Activated CD4-positive, alpha-beta memory T cell treated with anti-CD3 and anti-CD28 coated beads for 36 hours (primary cell): Measurements from ENCODE around the gene PPM1H. TPM values are rescaled to one million over a fixed set of nuclear protein-coding genes. Genes with fewer than 3 reads are reported as not detected.

Experiments used
- CTCF ChIA-PET: fragments of 350-600 bp; sonication (Branson Sonifier 250); formaldehyde crosslinking; loops from one replicate; lab custom pipeline; 2021; ENCODE audit warnings: antibody characterized with exemption, inconsistent platforms; lab: Charles Lee
- POLR2A ChIA-PET: fragments of 350-600 bp; sonication (Branson Sonifier 250); formaldehyde crosslinking; loops from one replicate; lab custom pipeline; 2021; ENCODE audit warnings: antibody characterized with exemption; lab: Charles Lee
- DNase-seq: peaks from one replicate; pipeline ENCODE4 v3.0.0-alpha.2; 2020
- H3K27ac Mint-ChIP-seq: one replicate; pipeline ENCODE4 v1.8.0; 2021; ENCODE audit warnings: mixed read lengths
- H3K27me3 Mint-ChIP-seq: one replicate; pipeline ENCODE4 v1.8.0; 2021; ENCODE audit warnings: mixed read lengths
- H3K36me3 Mint-ChIP-seq: one replicate; pipeline ENCODE4 v1.8.0; 2021; ENCODE audit warnings: mixed read lengths
- H3K4me1 Mint-ChIP-seq: one replicate; pipeline ENCODE4 v1.8.0; 2021; ENCODE audit warnings: low read depth, mixed read lengths
- H3K4me3 Mint-ChIP-seq: one replicate; pipeline ENCODE4 v1.8.0; 2021; ENCODE audit warnings: mild to moderate bottlenecking, mixed read lengths
- H3K9me3 Mint-ChIP-seq: one replicate; pipeline ENCODE4 v1.8.0; 2021; ENCODE audit warnings: mixed read lengths
- intact Hi-C: fragments of 100-400 bp; cut with micrococcal nuclease; formaldehyde crosslinking; loops from one replicate; pipeline ENCODE4 v1.15.1; 2023
- total RNA-seq, 2 experiments: library from RNA; stranded (reverse); gene quantifications; one replicate each; pipeline ENCODE4 v1.2.3, GENCODE V29; 2021

The PPM1H gene
- total RNA-seq, 2 experiments from 2014 or later, result not detected

DNA sequence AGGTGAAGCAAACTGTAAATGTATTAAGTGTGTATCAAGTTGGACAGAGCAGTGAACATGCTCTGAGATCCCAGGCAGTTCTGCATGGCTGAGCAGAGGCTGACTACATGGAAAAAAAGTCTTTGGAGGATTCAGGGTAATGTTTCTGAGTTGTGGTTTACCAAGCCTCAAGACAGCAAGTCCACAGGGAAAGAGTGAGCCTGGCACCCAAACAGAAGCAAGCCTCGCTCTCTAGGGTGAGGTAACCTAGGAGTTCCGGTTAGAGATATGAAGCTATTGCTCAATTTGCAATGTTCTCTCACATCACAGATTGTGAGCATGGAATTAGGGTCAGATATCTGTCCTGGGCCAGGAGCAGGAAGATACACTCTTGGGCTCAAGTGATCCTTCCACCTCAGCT is 309.7 kb downstream of the PPM1H start:
- Mint-ChIP-seq H3K36me3 (no peaks in the 10 kb centered on the region), H3K9me3 (no peaks in the 10 kb centered on the region), H3K4me3 (no peak overlapping the region), H3K27ac (no peak overlapping the region), H3K27me3 (peaks cover 29% of the 10 kb centered on the region), H3K4me1 (no peaks in the 10 kb centered on the region)
- CTCF ChIA-PET, result no interaction called here
- no peak for DNase-seq
- intact Hi-C loops, result no loop called here
- POLR2A ChIA-PET, result no interaction called here

DNA sequence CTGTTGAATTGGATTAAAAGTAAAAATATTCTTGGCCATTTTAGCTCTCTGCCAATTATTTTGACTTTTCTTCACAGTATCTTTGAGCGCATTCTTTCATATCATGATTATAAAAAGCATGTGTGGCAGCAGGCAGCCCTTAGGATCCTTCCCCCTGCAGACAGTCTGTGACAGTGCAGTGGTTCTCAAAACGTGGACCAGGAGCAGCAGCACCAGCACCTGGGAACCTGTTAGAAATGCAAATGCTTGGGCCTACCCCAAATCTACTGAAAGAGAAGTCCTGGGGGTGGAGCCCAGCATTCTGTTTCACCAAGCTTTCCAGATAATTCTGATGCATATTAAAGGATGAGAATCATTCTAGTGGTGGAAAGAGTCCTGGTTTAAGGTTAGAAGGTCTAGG is 312.8 kb downstream of the PPM1H start:
- Mint-ChIP-seq H3K9me3 (no peaks in the 10 kb centered on the region), H3K4me3 (no peak overlapping the region), H3K4me1 (peaks cover 8% of the 10 kb centered on the region), H3K27ac (no peak overlapping the region), H3K36me3 (no peaks in the 10 kb centered on the region), H3K27me3 (peaks cover 5% of the 10 kb centered on the region)
- ChIA-PET POLR2A (no interaction called here), CTCF (interaction anchor here (0.5 kb wide), 1 partner anchor 184 kb away, joined by 3 read pairs; no protein-coding TSS in a partner anchor)
- no peak for DNase-seq
- intact Hi-C loops, result no loop called here

DNA sequence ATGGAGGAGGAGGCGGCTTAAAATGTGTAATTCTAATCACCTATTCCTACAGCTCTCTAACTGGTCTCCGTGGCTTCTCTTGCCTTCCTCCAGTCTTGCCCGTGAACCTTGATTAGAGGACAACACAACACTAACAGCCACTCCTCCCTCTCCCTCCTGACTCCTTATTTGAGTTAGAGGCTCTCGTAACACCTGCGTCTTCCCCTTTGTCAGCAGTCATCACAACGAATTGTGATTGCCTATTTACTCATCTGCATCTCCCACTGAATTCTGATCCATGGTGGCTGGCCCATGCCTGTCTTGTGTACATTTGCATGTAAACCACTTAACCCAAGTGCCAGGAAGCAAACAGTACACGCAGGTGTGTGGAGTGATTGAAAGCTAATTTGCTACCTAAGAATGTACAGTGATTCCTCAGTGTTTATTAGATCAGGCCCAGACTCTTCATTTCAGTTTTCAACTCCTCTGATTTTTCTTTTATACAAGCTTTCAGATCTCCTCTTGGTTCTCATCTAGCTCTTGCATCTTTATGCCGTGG is 313.8 kb downstream of the PPM1H start:
- intact Hi-C loops, result no loop called here
- DNase-seq, result no peak
- peaks cover 8% of the 10 kb centered on the region for H3K4me1 Mint-ChIP-seq
- H3K27ac Mint-ChIP-seq, result no peak overlapping the region
- POLR2A ChIA-PET, result no interaction called here
- CTCF ChIA-PET, result no interaction called here
- H3K4me3 Mint-ChIP-seq, result no peak overlapping the region
- H3K9me3 Mint-ChIP-seq, result no peaks in the 10 kb centered on the region
- H3K36me3 Mint-ChIP-seq, result peaks cover 1% of the 10 kb centered on the region
- peaks cover 4% of the 10 kb centered on the region for H3K27me3 Mint-ChIP-seq

DNA sequence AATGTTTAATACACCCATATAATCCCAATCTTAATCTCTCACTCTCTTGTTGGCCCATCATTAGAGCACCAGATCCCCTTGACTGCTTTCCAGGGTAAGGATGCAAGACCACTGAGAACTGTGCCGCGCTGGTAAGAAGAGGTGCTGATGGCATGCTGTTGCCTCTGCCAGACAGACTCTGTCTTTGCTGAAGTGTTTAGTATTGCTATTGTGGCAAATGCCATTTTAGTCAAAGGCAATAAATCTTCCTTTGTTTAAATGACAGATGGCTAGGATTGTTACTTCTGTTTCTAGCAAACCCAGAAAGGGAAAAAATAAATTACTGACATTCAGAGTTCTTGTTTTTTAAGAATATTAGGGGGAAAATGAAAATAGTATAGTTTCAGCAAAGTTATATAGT is 316.0 kb downstream of the PPM1H start:
- ChIA-PET POLR2A (no interaction called here), CTCF (interaction anchor here (1.0 to 1.1 kb wide), 2 partner anchors 13 to 181 kb away, joined by 3 read pairs; no protein-coding TSS in a partner anchor)
- Mint-ChIP-seq H3K4me1 (peaks cover 8% of the 10 kb centered on the region), H3K27me3 (no peaks in the 10 kb centered on the region), H3K36me3 (peaks cover 1% of the 10 kb centered on the region), H3K27ac (no peak overlapping the region), H3K9me3 (no peaks in the 10 kb centered on the region), H3K4me3 (no peak overlapping the region)
- DNase-seq, result no peak
- intact Hi-C loops, result no loop called here

DNA sequence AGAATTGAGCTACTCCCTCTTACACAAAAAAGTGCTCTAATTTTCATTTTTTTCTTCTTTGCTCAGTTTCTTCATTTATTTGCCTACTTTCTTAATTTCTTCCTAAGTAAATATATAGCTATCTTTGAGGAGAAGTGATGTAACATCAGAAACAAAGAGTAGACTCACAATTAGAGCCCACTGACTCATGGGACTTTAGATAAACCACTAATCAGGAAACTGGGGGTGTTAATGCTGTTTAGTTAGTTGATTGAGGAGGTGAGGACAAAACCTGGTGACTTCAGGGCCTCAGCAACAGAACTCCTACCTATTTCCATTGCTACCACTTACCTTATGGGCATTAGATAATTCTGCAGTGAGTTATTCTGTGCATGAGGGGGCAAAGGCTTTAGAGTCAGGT is 316.6 kb downstream of the PPM1H start:
- intact Hi-C loops, result no loop called here
- Mint-ChIP-seq H3K9me3 (no peaks in the 10 kb centered on the region), H3K27ac (no peak overlapping the region), H3K27me3 (no peaks in the 10 kb centered on the region), H3K36me3 (peaks cover 1% of the 10 kb centered on the region), H3K4me3 (no peak overlapping the region), H3K4me1 (peaks cover 8% of the 10 kb centered on the region)
- ChIA-PET CTCF (interaction anchor here (1.0 to 1.1 kb wide), 2 partner anchors 13 to 180 kb away, joined by 3 read pairs; no protein-coding TSS in a partner anchor), POLR2A (no interaction called here)
- no peak for DNase-seq

DNA sequence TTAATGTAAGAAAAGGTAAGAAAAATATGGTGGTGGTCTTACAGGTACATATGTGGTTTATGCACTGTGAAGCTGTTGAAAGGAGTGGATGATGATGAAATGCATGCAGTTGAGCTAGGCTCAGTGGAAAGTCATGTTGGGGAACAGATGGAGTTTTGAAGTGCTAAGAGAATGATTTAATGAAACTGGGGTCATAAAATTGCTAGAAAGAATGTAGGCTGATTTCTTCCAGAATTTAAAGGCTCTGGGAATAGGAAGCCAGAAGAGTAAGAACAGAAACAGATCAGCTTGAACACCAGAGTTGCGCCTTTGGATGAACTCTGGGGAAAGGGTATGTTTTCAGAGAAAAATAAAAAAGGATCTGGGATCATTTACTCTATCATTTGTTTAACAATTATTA is 321.9 kb downstream of the PPM1H start:
- ChIA-PET POLR2A (no interaction called here), CTCF (interaction anchor here (0.6 to 2.0 kb wide), 2 partner anchors 16 to 184 kb away, joined by 4 to 5 read pairs; no protein-coding TSS in a partner anchor)
- intact Hi-C loops, result no loop called here

DNA sequence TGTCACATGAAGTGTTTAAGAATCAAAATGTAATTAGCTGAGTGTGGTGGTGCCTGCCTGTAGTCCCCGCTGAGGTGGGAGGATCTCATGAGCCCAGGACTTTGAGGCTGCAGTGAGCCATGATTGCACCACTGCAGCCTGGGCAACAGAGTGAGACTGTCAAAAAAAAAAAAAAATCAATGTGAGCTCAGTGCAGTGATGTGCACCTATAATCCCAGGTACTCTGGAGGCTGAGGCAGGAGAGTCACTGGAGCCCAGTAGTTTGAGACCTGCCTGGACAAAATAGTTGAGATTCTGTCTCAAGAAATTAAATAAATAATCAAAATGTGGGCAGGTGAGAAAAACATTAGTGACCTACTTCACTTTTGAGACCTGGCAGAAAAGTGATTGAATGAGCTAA is 328.3 kb downstream of the PPM1H start:
- Mint-ChIP-seq H3K9me3 (no peaks in the 10 kb centered on the region), H3K36me3 (peaks cover 7% of the 10 kb centered on the region), H3K4me1 (peaks cover 31% of the 10 kb centered on the region), H3K27ac (no peak overlapping the region), H3K4me3 (no peak overlapping the region), H3K27me3 (no peaks in the 10 kb centered on the region)
- ChIA-PET CTCF (interaction anchor here (0.8 to 2.3 kb wide), 7 partner anchors 12 to 188 kb away, joined by 3 to 17 read pairs (median 3); no protein-coding TSS in a partner anchor), POLR2A (interaction anchor here (1.6 to 2.3 kb wide), 2 partner anchors 9 to 34 kb away, joined by 7 to 10 read pairs; no protein-coding TSS in a partner anchor)
- DNase-seq, result no peak
- intact Hi-C loops, result loop anchor here (10.0 kb wide), 2 partner anchors 172 to 1798 kb away; partner anchors contain the start of gene XPOT

More for the DNA sequence above, 321.9 kb downstream of the PPM1H start:
- Mint-ChIP-seq H3K9me3 (no peaks in the 10 kb centered on the region), H3K36me3 (peaks cover 1% of the 10 kb centered on the region), H3K27me3 (no peaks in the 10 kb centered on the region), H3K4me3 (no peak overlapping the region), H3K27ac (no peak overlapping the region), H3K4me1 (no peaks in the 10 kb centered on the region)
- DNase-seq, result no peak

DNA sequence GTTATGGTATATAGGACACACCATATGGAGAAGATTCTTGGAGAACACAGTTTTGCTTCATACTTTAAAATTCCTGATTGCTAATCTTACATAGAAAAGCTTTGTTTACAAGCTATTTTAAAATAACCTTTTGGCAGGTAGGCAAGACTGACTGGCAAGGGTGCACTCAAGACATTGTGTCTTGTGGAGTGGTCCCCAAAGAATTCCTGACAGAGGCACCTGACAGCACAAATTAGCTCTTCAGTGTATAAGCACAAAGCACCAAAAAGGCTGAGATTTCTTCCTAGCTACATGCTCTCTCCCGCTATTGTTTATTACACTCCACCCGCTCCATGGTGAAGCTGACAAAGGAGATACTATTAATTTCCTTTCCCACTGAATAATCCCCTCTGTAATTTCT is 329.0 kb downstream of the PPM1H start:
- Mint-ChIP-seq H3K4me3 (no peak overlapping the region), H3K9me3 (no peaks in the 10 kb centered on the region), H3K36me3 (peaks cover 7% of the 10 kb centered on the region), H3K27ac (no peak overlapping the region), H3K4me1 (peaks cover 35% of the 10 kb centered on the region), H3K27me3 (no peaks in the 10 kb centered on the region)
- ChIA-PET POLR2A (interaction anchor here (1.6 to 2.3 kb wide), 2 partner anchors 10 to 35 kb away, joined by 7 to 10 read pairs; no protein-coding TSS in a partner anchor), CTCF (interaction anchor here (0.8 to 2.3 kb wide), 7 partner anchors 12 to 190 kb away, joined by 3 to 17 read pairs (median 3); no protein-coding TSS in a partner anchor)
- intact Hi-C loops, result loop anchor here (2.0 to 10.0 kb wide), 3 partner anchors 81 to 1799 kb away; partner anchors contain the start of gene XPOT
- no peak for DNase-seq

DNA sequence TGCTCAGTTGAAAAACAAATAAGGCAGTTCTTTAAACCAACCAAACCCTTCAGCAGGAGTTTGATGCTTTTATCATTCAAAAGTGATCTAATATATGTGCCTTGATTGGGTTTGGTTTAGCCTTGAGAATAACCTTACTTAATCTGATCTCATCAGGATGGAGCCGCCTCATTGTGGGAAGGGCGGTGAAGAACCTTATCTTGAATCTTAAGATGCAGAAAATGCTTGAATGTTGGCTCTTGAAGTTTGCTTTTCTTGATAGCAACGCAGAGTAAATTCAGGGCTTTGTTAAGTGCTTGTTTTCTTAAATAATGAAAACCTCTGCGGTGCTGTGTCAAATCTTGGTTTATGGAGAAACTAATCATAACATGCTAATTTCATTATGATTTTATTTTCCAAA is 330.1 kb downstream of the PPM1H start:
- intact Hi-C loops, result loop anchor here (2.0 to 10.0 kb wide), 3 partner anchors 80 to 1800 kb away; partner anchors contain the start of gene XPOT
- CTCF ChIA-PET, result interaction anchor here (1.6 to 2.3 kb wide), 2 partner anchors 13 to 189 kb away, joined by 3 to 13 read pairs; no protein-coding TSS in a partner anchor
- no peaks in the 10 kb centered on the region for H3K9me3 Mint-ChIP-seq
- no peak for DNase-seq
- POLR2A ChIA-PET, result interaction anchor here (2.3 kb wide), 1 partner anchor 36 kb away, joined by 10 read pairs; no protein-coding TSS in a partner anchor
- H3K36me3 Mint-ChIP-seq, result peaks cover 7% of the 10 kb centered on the region
- peak overlapping the region; percentile 29 for H3K27ac Mint-ChIP-seq
- H3K4me1 Mint-ChIP-seq, result peaks cover 35% of the 10 kb centered on the region
- H3K27me3 Mint-ChIP-seq, result no peaks in the 10 kb centered on the region
- H3K4me3 Mint-ChIP-seq, result peak overlapping the region; percentile 84

DNA sequence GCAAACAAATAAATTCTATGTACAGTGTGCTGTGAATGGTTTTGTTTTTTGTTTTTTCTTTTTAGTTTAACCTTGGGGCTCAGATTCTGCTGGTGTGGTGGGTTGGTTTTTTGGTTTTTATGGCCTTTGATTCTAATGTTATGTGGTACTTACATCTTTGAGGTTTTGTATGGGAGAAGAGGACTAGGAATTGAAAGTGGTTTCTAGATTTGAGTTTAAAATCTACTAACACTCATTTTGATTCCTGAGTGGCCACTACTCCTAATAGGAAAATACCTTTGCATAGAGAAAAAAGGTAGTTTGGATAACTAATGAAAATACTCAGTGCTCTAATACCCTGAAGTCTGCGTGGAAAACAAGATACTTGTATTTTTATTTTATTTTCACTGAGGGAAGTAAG is 330.6 kb downstream of the PPM1H start:
- intact Hi-C loops, result loop anchor here (2.0 to 10.0 kb wide), 3 partner anchors 80 to 1800 kb away; partner anchors contain the start of gene XPOT
- H3K4me3 Mint-ChIP-seq, result peak overlapping the region; percentile 84
- DNase-seq, result no peak
- H3K36me3 Mint-ChIP-seq, result peaks cover 7% of the 10 kb centered on the region
- H3K4me1 Mint-ChIP-seq, result peaks cover 35% of the 10 kb centered on the region
- H3K27me3 Mint-ChIP-seq, result no peaks in the 10 kb centered on the region
- peak overlapping the region; percentile 99 for H3K27ac Mint-ChIP-seq
- no peaks in the 10 kb centered on the region for H3K9me3 Mint-ChIP-seq
- POLR2A ChIA-PET, result interaction anchor here (0.6 to 2.0 kb wide), 4 partner anchors 28 to 169 kb away, joined by 3 to 28 read pairs (median 4); partner anchors contain the start of gene MON2
- CTCF ChIA-PET, result interaction anchor here (1.7 kb wide), 1 partner anchor 166 kb away, joined by 6 read pairs; no protein-coding TSS in a partner anchor

DNA sequence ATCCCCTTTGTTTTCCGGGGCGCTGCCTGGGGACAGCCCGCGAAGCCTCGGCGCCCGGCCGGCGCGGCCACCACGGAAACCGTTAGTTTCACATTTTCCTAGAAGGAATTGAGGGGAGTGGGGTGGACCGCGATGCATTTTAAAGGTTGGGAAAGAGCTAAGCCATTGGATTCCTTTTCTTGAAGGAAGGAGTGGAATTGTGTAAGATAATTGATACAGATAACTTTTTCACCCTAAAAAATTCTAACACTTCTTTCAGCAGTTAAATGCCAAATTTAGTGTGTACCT is 331.2 kb downstream of the PPM1H start:
- peaks cover 35% of the 10 kb centered on the region for H3K4me1 Mint-ChIP-seq
- POLR2A ChIA-PET, result interaction anchor here (0.6 to 2.0 kb wide), 5 partner anchors 28 to 169 kb away, joined by 3 to 28 read pairs (median 4); partner anchors contain the start of gene MON2
- H3K4me3 Mint-ChIP-seq, result peak overlapping the region; percentile 84
- peak overlapping the region; percentile 99 for H3K27ac Mint-ChIP-seq
- CTCF ChIA-PET, result interaction anchor here (1.0 to 1.7 kb wide), 6 partner anchors 21 to 209 kb away, joined by 3 to 7 read pairs (median 4); no protein-coding TSS in a partner anchor
- intact Hi-C loops, result loop anchor here (2.0 to 10.0 kb wide), 4 partner anchors 79 to 1801 kb away; partner anchors contain the start of gene XPOT
- H3K36me3 Mint-ChIP-seq, result peaks cover 7% of the 10 kb centered on the region
- DNase-seq, result no peak
- H3K27me3 Mint-ChIP-seq, result no peaks in the 10 kb centered on the region
- no peaks in the 10 kb centered on the region for H3K9me3 Mint-ChIP-seq
